Kidney epithelial cell (primary cell): ENCODE data around the gene PRR4. TPM values are rescaled to one million over a fixed set of nuclear protein-coding genes. Genes with fewer than 3 reads are reported as not detected.

Experiments
- DNase-seq: peaks from one replicate; pipeline ENCODE4 v3.0.0-alpha.2; 2010; ENCODE audit warnings: low read depth
- H3K27me3 ChIP-seq: 2 replicates; pipeline ENCODE4 v1.6.0; 2011; ENCODE audit warnings: low read length; ENCODE audit not compliant: control insufficient read depth, insufficient read depth
- H3K36me3 ChIP-seq: 2 replicates; pipeline ENCODE4 v1.5.1; 2011; ENCODE audit warnings: low read length; ENCODE audit not compliant: control insufficient read depth, insufficient read depth
- H3K4me3 ChIP-seq: 2 replicates; pipeline ENCODE4 v1.5.1; 2011; ENCODE audit warnings: low read depth, mild to moderate bottlenecking, control low read depth, low read length
- CTCF ChIP-seq: IDR thresholded peaks from 2 replicates; pipeline ENCODE4 v1.5.1; 2011; ENCODE audit warnings: mild to moderate bottlenecking, moderate library complexity, low read length, control low read depth, inconsistent platforms; ENCODE audit not compliant: insufficient read depth, poor library complexity, severe bottlenecking
- total RNA-seq: library from RNA; depleted of rRNA; stranded (reverse); fragments of >200 nt; gene quantifications from 2 replicates; pipeline ENCODE4 v1.2.3, GENCODE V29; 2015

The PRR4 gene
- total RNA-seq, 1 donor from 2014 or later: 0.38 TPM

GRCh38 chr12:10824957-10825356 lies 24.3 kb downstream of the PRR4 start:
- Histone ChIP-seq H3K27me3 (no peaks in the 10 kb centered on the region), H3K4me3 (no peak overlapping the region), H3K36me3 (no peaks in the 10 kb centered on the region)
- no peak for TF ChIP-seq CTCF
- DNase-seq: no peak

GRCh38 chr12:10811883-10812536 lies 37.3 kb downstream of the PRR4 start:
- no peak for DNase-seq
- Histone ChIP-seq H3K27me3 (no peaks in the 10 kb centered on the region), H3K4me3 (no peak overlapping the region), H3K36me3 (no peaks in the 10 kb centered on the region)
- TF ChIP-seq CTCF: no peak

DNA sequence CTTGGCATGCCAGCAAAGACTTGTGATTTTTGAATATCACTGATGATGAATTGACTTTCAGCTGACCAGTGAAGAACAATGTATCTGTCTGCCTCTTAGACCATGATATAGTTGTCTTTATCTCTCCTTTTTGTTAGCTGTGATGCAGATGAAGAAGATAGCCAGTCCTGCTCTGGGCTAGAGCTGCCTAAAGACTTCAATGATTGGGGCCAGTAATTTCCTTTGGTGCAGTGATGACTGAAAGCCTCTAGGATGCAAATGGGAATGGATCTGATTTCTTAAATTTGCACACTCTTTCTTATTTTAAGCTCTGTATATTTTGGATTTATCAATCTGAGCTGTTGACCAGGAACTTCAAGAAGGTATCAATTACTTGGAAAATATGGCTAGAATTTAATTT lies 39.2 kb downstream of the PRR4 start, which contains the start of gene TAS2R9:
TSS of gene TAS2R9 (minus strand) at position 101 of the 400 bp plus-strand sequence. CDS start at position 8, 93 bp downstream.
- DNase-seq: no peak
- no peaks in the 10 kb centered on the region for H3K36me3 ChIP-seq
- no peaks in the 10 kb centered on the region for H3K27me3 ChIP-seq
- no peak within 1 kb of the TSS for H3K4me3 ChIP-seq
- no peak for TF ChIP-seq CTCF

- no peak within 1 kb of the TSS for H3K4me3 ChIP-seq
- no peak for DNase-seq
- no peaks in the 10 kb centered on the region for H3K36me3 ChIP-seq
- H3K27me3 ChIP-seq: no peaks in the 10 kb centered on the region
- TF ChIP-seq CTCF: no peak
These were observed 42.1 kb downstream of the PRR4 start, which contains the start of gene TAS2R8 for GRCh38 chr12:10807186-10807585. Gene TAS2R8 (minus strand): TSS chr12:10807286. CDS start chr12:10806980, 306 bp downstream.

GRCh38 chr12:10802587-10802986 lies 46.7 kb downstream of the PRR4 start, which contains the start of gene TAS2R7:
Gene TAS2R7 (minus strand): TSS chr12:10802627. CDS start chr12:10802570, 57 bp downstream.
- H3K4me3 ChIP-seq: no peak within 1 kb of the TSS
- H3K27me3 ChIP-seq: no peaks in the 10 kb centered on the region
- TF ChIP-seq CTCF: no peak
- no peaks in the 10 kb centered on the region for H3K36me3 ChIP-seq
- no peak for DNase-seq

- no peak for TF ChIP-seq CTCF
- Histone ChIP-seq H3K27me3 (no peaks in the 10 kb centered on the region), H3K36me3 (no peaks in the 10 kb centered on the region), H3K4me3 (no peak overlapping the region)
- no peak for DNase-seq
These were observed 47.5 kb downstream of the PRR4 start for GRCh38 chr12:10801741-10802140.
